ENCODE data around the gene CCDC183. TPM values are rescaled to one million over a fixed set of nuclear protein-coding genes. Genes with fewer than 3 reads are reported as not detected.

CCDC183 gene
- total and polyA plus RNA-seq, 8 donors: 0.44 to 11.7 (median 10.0) TPM; not detected in 1

DNA sequence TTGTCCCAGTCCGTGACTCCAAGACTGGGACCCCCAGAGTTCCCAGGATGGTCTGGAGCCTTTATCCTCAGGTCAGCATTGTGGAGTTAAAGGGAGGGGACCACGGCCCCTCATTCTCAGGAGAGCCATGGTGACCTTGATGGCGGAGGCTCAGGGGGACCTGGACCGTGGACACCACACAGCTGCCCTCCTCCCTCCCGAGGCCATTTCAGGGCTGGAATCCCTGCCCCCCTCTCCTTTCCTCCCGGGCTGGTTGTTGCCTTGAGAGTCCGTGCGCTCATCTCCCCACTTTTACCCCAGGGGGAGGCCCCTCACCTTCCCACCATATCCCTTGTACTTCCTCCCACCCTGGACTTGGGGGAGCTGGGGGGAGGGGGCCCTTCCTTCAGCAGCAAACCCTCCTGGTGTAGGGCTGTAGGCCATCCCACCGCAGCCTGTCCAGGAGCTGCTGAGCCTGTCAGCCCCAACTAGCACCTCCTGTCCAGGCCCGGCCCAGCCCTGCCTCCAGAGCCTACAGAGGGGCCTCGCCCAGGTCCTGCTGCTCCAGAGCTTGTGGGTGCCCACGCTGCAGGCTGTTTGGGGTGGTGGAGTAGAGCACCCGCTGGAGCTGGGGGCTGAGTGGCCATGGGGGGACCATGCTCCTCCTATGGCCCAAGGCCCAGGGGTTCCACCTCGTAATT, 31.8 kb downstream of the CCDC183 start:
- Histone ChIP-seq H3K4me1 (no peaks in the 10 kb centered on the region), H3K4me3 (no peak overlapping the region), H3K36me3 (peaks cover 0 to 100% of the 10 kb centered on the region in 2 donors), H3K27me3 (no peaks in the 10 kb centered on the region), H3K9me3 (no peaks in the 10 kb centered on the region), H3K27ac (no peak overlapping the region)
- TF ChIP-seq, protein P1, sequence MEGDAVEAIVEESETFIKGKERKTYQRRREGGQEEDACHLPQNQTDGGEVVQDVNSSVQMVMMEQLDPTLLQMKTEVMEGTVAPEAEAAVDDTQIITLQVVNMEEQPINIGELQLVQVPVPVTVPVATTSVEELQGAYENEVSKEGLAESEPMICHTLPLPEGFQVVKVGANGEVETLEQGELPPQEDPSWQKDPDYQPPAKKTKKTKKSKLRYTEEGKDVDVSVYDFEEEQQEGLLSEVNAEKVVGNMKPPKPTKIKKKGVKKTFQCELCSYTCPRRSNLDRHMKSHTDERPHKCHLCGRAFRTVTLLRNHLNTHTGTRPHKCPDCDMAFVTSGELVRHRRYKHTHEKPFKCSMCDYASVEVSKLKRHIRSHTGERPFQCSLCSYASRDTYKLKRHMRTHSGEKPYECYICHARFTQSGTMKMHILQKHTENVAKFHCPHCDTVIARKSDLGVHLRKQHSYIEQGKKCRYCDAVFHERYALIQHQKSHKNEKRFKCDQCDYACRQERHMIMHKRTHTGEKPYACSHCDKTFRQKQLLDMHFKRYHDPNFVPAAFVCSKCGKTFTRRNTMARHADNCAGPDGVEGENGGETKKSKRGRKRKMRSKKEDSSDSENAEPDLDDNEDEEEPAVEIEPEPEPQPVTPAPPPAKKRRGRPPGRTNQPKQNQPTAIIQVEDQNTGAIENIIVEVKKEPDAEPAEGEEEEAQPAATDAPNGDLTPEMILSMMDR (IDR thresholded peaks at IDR 0.05): no peak
- intact Hi-C loops (cut with DNase I): no loop called here
- ATAC-seq (no peak), DNase-seq (peak in 1 of 4 donors; percentile 64)

DNA sequence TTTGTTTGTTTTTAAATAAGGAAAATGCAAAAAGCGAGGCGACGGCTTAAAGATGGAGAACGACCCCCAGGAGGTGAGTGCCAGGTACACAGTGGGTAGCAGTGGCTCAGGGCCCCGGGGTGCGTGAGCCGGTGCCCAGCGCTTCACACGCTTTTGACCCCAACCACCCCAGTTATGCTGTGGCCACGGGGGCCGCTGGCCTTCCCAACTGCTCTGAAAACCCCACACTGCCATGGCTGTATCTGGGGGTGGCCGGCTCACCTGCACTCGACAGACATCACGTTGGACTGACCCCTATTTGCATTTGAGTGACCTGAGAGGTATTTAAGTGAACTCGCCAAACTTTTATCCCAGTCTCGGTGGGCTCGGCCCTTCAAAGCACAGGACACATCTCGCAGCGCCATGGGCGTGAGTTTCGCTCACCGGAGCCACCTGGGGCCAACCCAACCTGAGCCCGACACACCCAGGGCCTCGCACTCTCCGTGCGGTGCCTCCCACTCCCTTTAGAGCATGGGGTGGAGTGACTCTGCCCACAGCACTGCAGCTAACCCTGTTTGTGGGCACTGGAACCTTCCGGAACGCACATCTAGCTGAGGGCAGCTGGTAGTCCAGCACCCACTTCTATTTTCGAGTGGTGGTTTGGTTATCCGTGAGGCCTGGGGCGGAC, 32.5 kb downstream of the CCDC183 start:
- TF ChIP-seq, protein P1 (IDR thresholded peaks at IDR 0.05): no peak
- Histone ChIP-seq H3K4me3 (no peak overlapping the region), H3K27me3 (no peaks in the 10 kb centered on the region), H3K36me3 (peaks cover 0 to 95% of the 10 kb centered on the region in 2 donors), H3K27ac (no peak overlapping the region), H3K9me3 (no peaks in the 10 kb centered on the region), H3K4me1 (no peaks in the 10 kb centered on the region)
- peak in 1 of 4 donors; percentile 50 for DNase-seq
- intact Hi-C loops (cut with DNase I): no loop called here
- ATAC-seq: no peak

DNA sequence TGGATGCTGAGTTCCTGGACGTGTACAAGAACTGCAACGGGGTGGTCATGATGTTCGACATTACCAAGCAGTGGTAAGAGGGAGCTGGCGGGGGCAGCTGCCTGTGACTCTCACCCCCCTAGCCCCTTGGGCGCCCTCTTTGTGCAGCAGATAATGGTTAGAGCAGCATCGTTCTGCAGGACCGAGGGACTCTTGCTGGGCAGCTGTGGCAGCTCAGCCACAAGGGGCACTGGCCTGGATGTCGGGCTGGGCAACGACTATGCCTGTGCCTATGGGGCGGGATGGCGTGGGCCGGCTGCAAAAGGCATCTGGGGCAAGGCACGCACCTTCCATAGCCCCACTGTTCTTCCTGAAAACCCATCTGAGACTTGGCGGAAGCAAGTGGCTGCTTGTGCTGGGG, 33.3 kb downstream of the CCDC183 start:
- H3K27me3 ChIP-seq: no peaks in the 10 kb centered on the region
- intact Hi-C loops (cut with DNase I): no loop called here
- ATAC-seq (no peak), DNase-seq (peak in 1 of 4 donors; percentile 58)
- TF ChIP-seq, protein P1 (IDR thresholded peaks at IDR 0.05): no peak
- no peak overlapping the region for H3K4me3 ChIP-seq
- H3K27ac ChIP-seq: no peak overlapping the region
- H3K4me1 ChIP-seq: no peaks in the 10 kb centered on the region
- no peaks in the 10 kb centered on the region for H3K9me3 ChIP-seq
- H3K36me3 ChIP-seq: peaks cover 0 to 91% of the 10 kb centered on the region in 2 donors

DNA sequence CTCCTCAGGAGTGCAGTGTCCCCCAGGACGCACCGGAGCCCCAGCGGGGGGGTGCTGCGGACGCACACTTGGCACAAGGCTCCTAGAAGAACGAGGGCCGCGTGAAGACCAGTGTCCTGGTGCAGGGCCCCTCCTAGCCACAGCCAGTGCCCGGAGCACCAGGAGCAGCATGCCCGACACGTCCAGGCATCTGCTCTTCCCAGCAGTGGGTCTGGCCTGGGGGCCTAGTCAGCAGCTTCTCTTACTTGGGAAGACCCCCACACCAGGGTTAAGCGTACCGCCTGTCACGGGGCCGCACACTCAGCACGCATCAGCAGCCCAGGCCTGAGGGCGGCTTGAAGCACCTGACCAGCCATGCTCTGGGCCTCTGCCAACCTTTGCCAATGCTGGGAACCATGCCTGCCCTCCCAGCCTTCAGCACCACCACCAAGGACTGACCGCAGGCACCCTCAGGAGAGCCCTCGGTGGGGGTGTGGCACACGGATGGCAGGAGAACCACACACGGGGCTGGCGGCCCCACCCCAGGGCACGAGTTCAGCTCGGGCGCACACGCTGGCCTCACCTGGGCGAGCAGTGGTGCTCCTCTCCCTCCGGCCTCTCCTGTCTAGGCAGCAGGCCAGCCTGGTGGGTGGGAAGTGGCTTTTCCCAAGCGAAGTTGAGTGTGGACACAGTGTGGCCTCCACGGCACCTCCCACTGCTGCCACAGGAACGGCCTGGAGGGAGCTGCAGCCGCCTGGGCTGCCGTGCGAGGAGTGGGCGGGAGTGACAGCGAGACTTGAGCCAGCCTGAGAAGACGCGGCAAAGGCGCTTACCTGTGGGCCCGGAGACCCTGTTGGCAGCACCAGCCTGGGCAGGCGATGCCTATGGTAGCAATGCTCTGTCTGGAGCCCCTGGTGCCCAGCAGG, 34.1 kb downstream of the CCDC183 start:
- Histone ChIP-seq H3K36me3 (peaks cover 0 to 87% of the 10 kb centered on the region in 2 donors), H3K9me3 (no peaks in the 10 kb centered on the region), H3K27me3 (no peaks in the 10 kb centered on the region), H3K4me3 (no peak overlapping the region), H3K4me1 (no peaks in the 10 kb centered on the region), H3K27ac (no peak overlapping the region)
- TF ChIP-seq, protein P1 (IDR thresholded peaks at IDR 0.05): no peak
- intact Hi-C loops (cut with DNase I): no loop called here
- no peak for ATAC-seq
- peak in 1 of 4 donors; percentile 68 for DNase-seq
